SK-N-SH (cell line): Measurements from ENCODE around the gene RPP21. TPM values are rescaled to one million over a fixed set of nuclear protein-coding genes. Genes with fewer than 3 reads are reported as not detected.

Experiments
- CTCF ChIA-PET: fragments of 300-600, 350-600 bp; formaldehyde crosslinking; extraction: SDS; loops from one replicate; lab custom pipeline; 2021; lab: Yijun Ruan, JAX
- POLR2A ChIA-PET: fragments of 350-600 bp; sonication (Branson Sonifier 250); formaldehyde crosslinking; extraction: SDS; loops from one replicate; lab custom pipeline; 2020; ENCODE audit warnings: antibody characterized with exemption, inconsistent platforms; lab: Yijun Ruan, JAX
- DNase-seq: peaks from one replicate; pipeline ENCODE4 v3.0.0; 2012
- H2AFZ ChIP-seq: fragments of 200-600 bp; sonication (generic); 2 replicates; pipeline ENCODE4 v1.8.1; 2016; ENCODE audit warnings: antibody characterized with exemption, mild to moderate bottlenecking, low read depth
- H3F3A ChIP-seq: fragments of 200-600 bp; sonication (generic); replicated peaks from 2 replicates; pipeline ENCODE3; 2016; ENCODE audit warnings: antibody characterized with exemption, mild to moderate bottlenecking; ENCODE audit not compliant: insufficient read depth
- H3K27ac ChIP-seq, 2 experiments: fragments of 200-500 bp in 1 of 2; fragments of 200-600 bp in 1 of 2; sonication (Bioruptor generic) in 1 of 2; sonication (generic), shearing (Covaris generic) in 1 of 2; 2 replicates each; pipeline versions ENCODE4 v1.5.1 to v1.6.1; 2014 to 2016; ENCODE audit warnings: low read depth in 2 of 2, inconsistent platforms in 1 of 2, low read length in 1 of 2, mild to moderate bottlenecking in 1 of 2, mixed read lengths in 1 of 2
- H3K27me3 ChIP-seq: fragments of 200-600 bp; sonication (generic), shearing (Covaris generic); 2 replicates; pipeline ENCODE4 v1.6.1; 2016; ENCODE audit warnings: mixed run types; ENCODE audit not compliant: insufficient read depth
- H3K36me3 ChIP-seq, 2 experiments: fragments of 200-500 bp in 1 of 2; fragments of 200-600 bp in 1 of 2; sonication (Bioruptor generic) in 1 of 2; sonication (generic) in 1 of 2; replicated peaks in 1 of 2; 2 replicates each; pipeline versions ENCODE3 to v1.5.1; 2014 to 2016; ENCODE audit warnings: low read length in 1 of 2, mild to moderate bottlenecking in 1 of 2; ENCODE audit not compliant: insufficient read depth in 2 of 2, control insufficient read depth in 1 of 2
- H3K4me1 ChIP-seq, 2 experiments: fragments of 200-500 bp in 1 of 2; fragments of 200-600 bp in 1 of 2; sonication (Bioruptor generic) in 1 of 2; sonication (generic), shearing (Covaris generic) in 1 of 2; 2 replicates each; pipeline versions ENCODE4 v1.5.1 to v1.6.1; 2014 to 2016; ENCODE audit warnings: low read depth in 1 of 2, low read length in 1 of 2, mixed run types in 1 of 2; ENCODE audit not compliant: insufficient read depth in 2 of 2, control insufficient read depth in 1 of 2
- H3K4me2 ChIP-seq: fragments of 200-600 bp; sonication (generic), shearing (Covaris generic); 2 replicates; pipeline ENCODE4 v1.6.1; 2017; ENCODE audit warnings: mixed run types
- H3K4me3 ChIP-seq, 2 experiments: fragments of 200-500 bp in 1 of 2; fragments of 200-600 bp in 1 of 2; sonication (Bioruptor generic) in 1 of 2; sonication (generic), shearing (Covaris generic) in 1 of 2; 2 replicates each; pipeline versions ENCODE4 v1.5.1 to v1.8.1; 2014 to 2016; ENCODE audit warnings: low read depth in 2 of 2, inconsistent platforms in 1 of 2, low read length in 1 of 2, mild to moderate bottlenecking in 1 of 2, mixed read lengths in 1 of 2, moderate library complexity in 1 of 2
- H3K79me2 ChIP-seq: fragments of 200-600 bp; sonication (generic); 2 replicates; pipeline ENCODE4 v1.8.1; 2017; ENCODE audit warnings: mild to moderate bottlenecking; ENCODE audit not compliant: insufficient read depth
- H3K9ac ChIP-seq: fragments of 200-600 bp; sonication (generic); 2 replicates; pipeline ENCODE4 v1.6.1; 2017; ENCODE audit warnings: mixed run types
- H3K9me2 ChIP-seq: fragments of 200-600 bp; sonication (generic); 2 replicates; pipeline ENCODE4 v1.6.1; 2017; ENCODE audit warnings: mixed run types
- H3K9me3 ChIP-seq: fragments of 200-600 bp; sonication (generic); 2 replicates; pipeline ENCODE4 v1.6.1; 2017; ENCODE audit warnings: mixed run types, mild to moderate bottlenecking, moderate library complexity
- H4K20me1 ChIP-seq: fragments of 200-600 bp; sonication (generic); 2 replicates; pipeline ENCODE4 v1.6.1; 2017; ENCODE audit warnings: mild to moderate bottlenecking, mixed run types; ENCODE audit not compliant: insufficient read depth
- CTCF ChIP-seq: fragments of 200-600 bp; sonication (generic); IDR thresholded peaks from 2 replicates; pipeline ENCODE4 v1.6.1; 2017; ENCODE audit warnings: antibody characterized with exemption, mild to moderate bottlenecking, moderate library complexity
- ELF1 ChIP-seq: IDR thresholded peaks from 2 replicates; pipeline ENCODE4 v1.4.0; 2012
- EP300 ChIP-seq, 2 experiments: IDR thresholded peaks; 2 replicates each; pipeline versions ENCODE4 v1.4.0 to v1.6.1; 2012; ENCODE audit warnings: borderline replicate concordance in 1 of 2, low read depth in 1 of 2, low read length in 1 of 2
- EZH2phosphoT487 ChIP-seq: fragments of 200-600 bp; sonication (generic); IDR thresholded peaks from 2 replicates; pipeline ENCODE4 v1.6.1; 2017; ENCODE audit warnings: low read depth, mixed run types, mild to moderate bottlenecking, antibody characterized with exemption, moderate library complexity, borderline replicate concordance
- FOSL2 ChIP-seq: IDR thresholded peaks from 2 replicates; pipeline ENCODE4 v1.4.0; 2012; ENCODE audit warnings: low read depth, mild to moderate bottlenecking, moderate library complexity, borderline replicate concordance
- FOXJ3 ChIP-seq: sonication (generic); formaldehyde crosslinking; IDR thresholded peaks from 2 replicates; pipeline ENCODE4 v1.5.1; 2020; ENCODE audit warnings: mild to moderate bottlenecking, missing genetic modification reagents
- FOXM1 ChIP-seq: IDR thresholded peaks from 2 replicates; pipeline ENCODE4 v1.4.0; 2012; ENCODE audit warnings: low read depth, mild to moderate bottlenecking
- GABPA ChIP-seq: IDR thresholded peaks from 2 replicates; pipeline ENCODE4 v1.4.0; 2012; ENCODE audit warnings: low read depth, mild to moderate bottlenecking
- IRF3 ChIP-seq: fragments of 150-350 bp; IDR thresholded peaks from 2 replicates; pipeline ENCODE4 v1.6.1; 2016; ENCODE audit warnings: mild to moderate bottlenecking, low read depth, low read length
- JUND ChIP-seq: IDR thresholded peaks from 2 replicates; pipeline ENCODE4 v1.4.0; 2012
- MAX ChIP-seq: IDR thresholded peaks from 2 replicates; pipeline ENCODE4 v1.4.0; 2012; ENCODE audit warnings: low read depth
- MXI1 ChIP-seq: IDR thresholded peaks from 2 replicates; pipeline ENCODE4 v1.6.1; 2012; ENCODE audit warnings: mild to moderate bottlenecking, low read depth, low read length, improper control_type of control experiment
- POLR2AphosphoS5 ChIP-seq: IDR thresholded peaks from 2 replicates; pipeline ENCODE4 v1.6.1; 2012; ENCODE audit warnings: low read depth, low read length
- RAD21 ChIP-seq: IDR thresholded peaks from 2 replicates; pipeline ENCODE4 v1.6.1; 2012; ENCODE audit warnings: mild to moderate bottlenecking, low read length
- RCOR1 ChIP-seq: fragments of 150-350 bp; IDR thresholded peaks from 2 replicates; pipeline ENCODE4 v1.6.1; 2017; ENCODE audit warnings: antibody characterized with exemption, low read length
- RFX5 ChIP-seq: IDR thresholded peaks from 2 replicates; pipeline ENCODE4 v1.6.1; 2012; ENCODE audit warnings: mild to moderate bottlenecking, improper control_type of control experiment, low read length
- RXRA ChIP-seq: IDR thresholded peaks from 2 replicates; pipeline ENCODE4 v1.4.0; 2012; ENCODE audit warnings: low read depth, mild to moderate bottlenecking, borderline replicate concordance
- SIN3A ChIP-seq: IDR thresholded peaks from 2 replicates; pipeline ENCODE4 v1.6.1; 2012; ENCODE audit warnings: low read depth, mild to moderate bottlenecking, low read length, moderate library complexity, borderline replicate concordance
- SMC3 ChIP-seq: IDR thresholded peaks from 2 replicates; pipeline ENCODE4 v1.6.1; 2012; ENCODE audit warnings: low read depth, low read length, improper control_type of control experiment
- TAF1 ChIP-seq: IDR thresholded peaks from 2 replicates; pipeline ENCODE4 v1.6.1; 2012; ENCODE audit warnings: low read depth, mild to moderate bottlenecking, low read length, moderate library complexity, borderline replicate concordance
- TCF12 ChIP-seq: IDR thresholded peaks from 2 replicates; pipeline ENCODE4 v1.4.0; 2012
- TEAD4 ChIP-seq: IDR thresholded peaks from 2 replicates; pipeline ENCODE4 v1.4.0; 2012; ENCODE audit warnings: mild to moderate bottlenecking, borderline replicate concordance; ENCODE audit not compliant: insufficient read depth
- YY1 ChIP-seq: IDR thresholded peaks from 2 replicates; pipeline ENCODE4 v1.4.0; 2012; ENCODE audit warnings: low read depth, mild to moderate bottlenecking
- WGBS: methylation state at CpG from one replicate; pipeline ENCODE4 v1.1.6; 2017; ENCODE audit warnings: low lambda C conversion rate; 5-methylcytosine and 5-hydroxymethylcytosine counted together
- polyA plus RNA-seq, 3 experiments: library from polyadenylated mRNA; depleted of rRNA; stranded (reverse); fragments of >200 nt; gene quantifications; 2 replicates each; pipeline ENCODE4 v1.2.3, GENCODE V29; 2012
- TF ChIP-seq, protein P1 (sequence below): fragments of 150-350 bp; IDR thresholded peaks from 2 replicates; pipeline ENCODE4 v1.6.1; 2017; ENCODE audit warnings: antibody characterized with exemption, low read length, low read depth, borderline replicate concordance

RPP21 gene
- polyA plus RNA-seq, 1 of the 3 experiments (the other 2 are of a cell fraction) = 108 TPM

GRCh38 chr6:30355281-30355680 is 10.3 kb downstream of the RPP21 start:
- Histone ChIP-seq H3K36me3 (no peaks in the 10 kb centered on the region), H3K9me3 (no peaks in the 10 kb centered on the region), H3F3A (no peaks in the 10 kb centered on the region)
- DNase-seq = no peak
- TF ChIP-seq FOXJ3 (CRISPR knock-in tag) (no peak), ELF1 (no peak), TAF1 (no peak), JUND (no peak), RCOR1 (no peak), EP300 (IDR thresholded peaks at IDR 0.05; ENCODE audit: borderline replicate concordance in 1 of 2, low read depth in 1 of 2, low read length in 1 of 2) (no peak), SMC3 (no peak), RAD21 (no peak), TEAD4 (no peak), EZH2phosphoT487 (no peak), FOSL2 (no peak)
- TF ChIP-seq, all 33 proteins: peak for 0
- Histone ChIP-seq H3K27ac (no peak overlapping the region), H3K4me1 (peaks cover 0 to 4% of the 10 kb centered on the region in 2 experiments; a peak in 1 of 4 replicates), H3K4me2 (no peak overlapping the region), H3K79me2 (no peaks in the 10 kb centered on the region), H4K20me1 (no peaks in the 10 kb centered on the region), H2AFZ (no peak overlapping the region), H3K27me3 (peaks cover 37% of the 10 kb centered on the region; the same call in 1 of the 2 replicates), H3K9me2 (no peaks in the 10 kb centered on the region), H3K4me3 (no peak overlapping the region), H3K9ac (no peak overlapping the region)
- 38% methylated on average over 4 of the region's 4 CpGs for WGBS
- ChIA-PET CTCF (interaction anchor here (0.6 to 2.3 kb wide), 4 partner anchors 17 to 252 kb away, joined by 3 to 11 read pairs (median 4); no protein-coding TSS in a partner anchor), POLR2A (no interaction called here)

DNA sequence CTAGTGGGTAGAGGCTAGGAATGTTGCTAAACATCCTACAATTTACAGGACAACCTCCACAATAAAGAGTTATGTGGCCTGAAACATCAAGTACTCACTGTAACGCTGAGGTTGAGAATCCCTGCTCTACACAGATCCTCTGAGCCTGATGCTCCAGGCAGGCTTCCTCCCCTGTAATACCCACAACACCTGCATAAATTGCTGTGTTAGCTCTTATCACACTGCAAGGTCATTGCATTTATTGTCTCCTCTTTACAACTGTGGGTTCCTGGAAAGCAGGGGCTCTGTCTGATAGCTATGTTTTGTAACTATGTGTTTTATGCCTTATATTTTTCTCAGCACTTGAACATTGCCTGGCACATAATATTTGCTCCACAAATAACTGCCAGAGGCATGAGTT is 11.6 kb downstream of the RPP21 start:
- Histone ChIP-seq H3K27me3 (peaks cover 49% of the 10 kb centered on the region; the same call in 1 of the 2 replicates), H3K9me3 (no peaks in the 10 kb centered on the region), H3K4me2 (no peak overlapping the region), H3K36me3 (no peaks in the 10 kb centered on the region), H3K9me2 (no peaks in the 10 kb centered on the region), H4K20me1 (no peaks in the 10 kb centered on the region), H3K27ac (no peak overlapping the region), H3F3A (no peaks in the 10 kb centered on the region), H2AFZ (no peak overlapping the region), H3K9ac (no peak overlapping the region), H3K79me2 (no peaks in the 10 kb centered on the region), H3K4me1 (peaks cover 0 to 4% of the 10 kb centered on the region in 2 experiments; a peak in 1 of 4 replicates), H3K4me3 (no peak overlapping the region)
- TF ChIP-seq MXI1 (no peak), MAX (no peak), FOXJ3 (CRISPR knock-in tag) (no peak), RFX5 (no peak), TCF12 (no peak), FOSL2 (no peak), YY1 (no peak), IRF3 (no peak), FOXM1 (no peak), SIN3A (no peak), TAF1 (no peak), GABPA (no peak), POLR2AphosphoS5 (no peak), CTCF (no peak), RXRA (no peak), JUND (no peak)
- TF ChIP-seq, protein P1, sequence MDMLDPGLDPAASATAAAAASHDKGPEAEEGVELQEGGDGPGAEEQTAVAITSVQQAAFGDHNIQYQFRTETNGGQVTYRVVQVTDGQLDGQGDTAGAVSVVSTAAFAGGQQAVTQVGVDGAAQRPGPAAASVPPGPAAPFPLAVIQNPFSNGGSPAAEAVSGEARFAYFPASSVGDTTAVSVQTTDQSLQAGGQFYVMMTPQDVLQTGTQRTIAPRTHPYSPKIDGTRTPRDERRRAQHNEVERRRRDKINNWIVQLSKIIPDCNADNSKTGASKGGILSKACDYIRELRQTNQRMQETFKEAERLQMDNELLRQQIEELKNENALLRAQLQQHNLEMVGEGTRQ = no peak
- ChIA-PET CTCF (interaction anchor here (1.0 to 1.5 kb wide), 3 partner anchors 10 to 41 kb away, joined by 4 to 5 read pairs (median 5); no protein-coding TSS in a partner anchor), POLR2A (no interaction called here)
- no peak for DNase-seq
- WGBS = 64% methylated on average over 1 of the region's 1 CpG
